Sigmoid colon (tissue), 7 donors: Measurements from ENCODE around the gene CRYBG3. TPM values are rescaled to one million over a fixed set of nuclear protein-coding genes. Genes with fewer than 3 reads are reported as not detected.

Experiments used
- DNase-seq: peaks from one replicate; pipeline ENCODE4 v3.0.0-alpha.2; 2019
- H3K27ac ChIP-seq, 4 donors: fragments of 200-600 bp; sonication (generic); one replicate each; pipeline ENCODE4 v1.5.1; 2016 to 2019; ENCODE audit warnings: mild to moderate bottlenecking in 1 of 4
- H3K27me3 ChIP-seq, 3 donors: fragments of 200-600 bp; sonication (generic); one replicate each; pipeline ENCODE4 v1.5.1; 2019; ENCODE audit warnings: mild to moderate bottlenecking in 1 of 3
- H3K36me3 ChIP-seq, 4 donors: fragments of 200-600 bp; sonication (generic); one replicate each; pipeline ENCODE4 v1.5.1; 2016 to 2019
- H3K4me1 ChIP-seq, 4 donors: fragments of 200-600 bp; sonication (generic); one replicate each; pipeline ENCODE4 v1.5.1; 2017 to 2019
- H3K4me3 ChIP-seq, 4 donors: fragments of 200-600 bp; sonication (generic); one replicate each; pipeline ENCODE4 v1.5.1; 2017 to 2019; ENCODE audit warnings: mild to moderate bottlenecking in 2 of 4, moderate library complexity in 1 of 4
- H3K9me3 ChIP-seq, 4 donors: fragments of 200-600 bp in 3 of 4; sonication (generic) in 3 of 4; one replicate each; pipeline versions ENCODE4 v1.5.1 to v1.6.1; 2013 to 2019
- EP300 ChIP-seq, 4 donors: sonication (generic); formaldehyde crosslinking; IDR thresholded peaks; one replicate each; pipeline ENCODE4 v1.6.1; 2017; ENCODE audit warnings: antibody characterized with exemption in 4 of 4
- POLR2A ChIP-seq, 2 donors: fragments of 450-650 bp; IDR thresholded peaks; one replicate each; pipeline ENCODE4 v1.6.1; 2016; ENCODE audit warnings: antibody characterized with exemption in 2 of 2, mild to moderate bottlenecking in 2 of 2, moderate library complexity in 2 of 2
- POLR2AphosphoS5 ChIP-seq, 4 donors: sonication (generic); formaldehyde crosslinking; IDR thresholded peaks; one replicate each; pipeline ENCODE4 v1.6.1; 2017; ENCODE audit warnings: antibody characterized with exemption in 4 of 4
- WGBS, 2 donors: extraction: QIAGEN DNeasy Blood & Tissue Kit; methylation state at CpG; one replicate each; pipeline ENCODE4 v1.1.7; 2013; 5-methylcytosine and 5-hydroxymethylcytosine counted together
- intact Hi-C: fragments of 100-400 bp; cut with DNase I; formaldehyde crosslinking; loops from one replicate; pipeline ENCODE4 v1.15.1; 2023
- polyA plus RNA-seq, 3 donors: library from polyadenylated mRNA; stranded (reverse); fragments of 200-250 nt; gene quantifications; one replicate each; pipeline ENCODE4 v1.2.3, GENCODE V29; 2013
- total RNA-seq, 4 donors: library from RNA; depleted of rRNA; stranded (reverse); fragments of >200 nt; gene quantifications; one replicate each; pipeline ENCODE4 v1.1.0, GENCODE V29; 2016
- TF ChIP-seq, protein P1 (sequence below), 4 experiments: fragments of 450-650 bp in 3 of 4; fragments of 200-600 bp in 1 of 4; IDR thresholded peaks; one replicate each; pipeline ENCODE4 v1.5.1; 2016 to 2019; ENCODE audit warnings: antibody characterized with exemption in 4 of 4, mild to moderate bottlenecking in 3 of 4, moderate library complexity in 2 of 4
- donor health status: healthy with polysubstance abuse.
- donor health status: Bipolar disorder and iron deficiency.
- donor health status: healthy.

The CRYBG3 gene
- total and polyA plus RNA-seq, 7 donors: 3.0 to 60.2 (median 37.8) TPM

DNA sequence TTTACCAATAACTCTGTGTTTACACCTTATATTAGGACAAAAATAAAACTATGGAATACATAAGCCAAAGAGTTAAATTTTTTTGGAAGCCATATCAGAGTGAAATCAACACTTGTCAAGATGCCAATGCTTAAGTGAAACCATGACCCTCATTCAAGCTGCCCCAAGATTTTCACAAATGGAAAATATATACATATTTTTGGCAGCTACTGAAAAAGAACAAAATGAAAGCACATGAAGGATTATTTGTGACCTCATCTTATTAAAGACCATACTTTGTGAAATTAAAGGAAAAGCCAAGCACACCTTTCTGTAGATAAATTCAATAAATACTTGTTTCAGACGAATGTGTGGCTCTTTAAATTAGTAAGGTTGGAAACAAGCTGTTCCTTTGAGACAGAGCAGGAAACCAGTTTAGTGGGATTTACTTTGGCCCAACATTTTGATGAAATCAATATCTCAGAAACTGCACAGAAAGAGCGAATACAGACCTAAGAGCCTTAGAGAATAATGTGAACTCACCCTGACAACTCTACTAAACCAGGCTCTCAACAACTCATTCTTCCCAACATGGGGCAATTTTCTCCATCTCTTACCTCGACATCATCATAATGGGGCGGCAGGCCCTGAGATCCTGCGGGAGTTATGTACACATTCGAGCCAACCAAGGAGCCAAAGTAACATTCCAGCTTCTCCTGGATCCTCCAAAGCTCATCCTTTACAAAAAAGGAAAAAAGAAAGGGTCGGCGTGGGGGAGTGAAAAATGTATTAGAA, 139.4 kb downstream of the CRYBG3 start:
- no peak for DNase-seq
- Histone ChIP-seq H3K27ac (no peak overlapping the region), H3K4me3 (no peak overlapping the region), H3K9me3 (no peaks in the 10 kb centered on the region), H3K36me3 (peaks cover 0 to 8% (median 0%) of the 10 kb centered on the region in 4 donors), H3K4me1 (peaks cover 0 to 29% (median 19%) of the 10 kb centered on the region in 4 donors), H3K27me3 (no peaks in the 10 kb centered on the region)
- TF ChIP-seq POLR2A (IDR thresholded peaks at IDR 0.05) (no peak), EP300 (IDR thresholded peaks at IDR 0.05) (no peak), POLR2AphosphoS5 (IDR thresholded peaks at IDR 0.05) (no peak)
- TF ChIP-seq, protein P1, sequence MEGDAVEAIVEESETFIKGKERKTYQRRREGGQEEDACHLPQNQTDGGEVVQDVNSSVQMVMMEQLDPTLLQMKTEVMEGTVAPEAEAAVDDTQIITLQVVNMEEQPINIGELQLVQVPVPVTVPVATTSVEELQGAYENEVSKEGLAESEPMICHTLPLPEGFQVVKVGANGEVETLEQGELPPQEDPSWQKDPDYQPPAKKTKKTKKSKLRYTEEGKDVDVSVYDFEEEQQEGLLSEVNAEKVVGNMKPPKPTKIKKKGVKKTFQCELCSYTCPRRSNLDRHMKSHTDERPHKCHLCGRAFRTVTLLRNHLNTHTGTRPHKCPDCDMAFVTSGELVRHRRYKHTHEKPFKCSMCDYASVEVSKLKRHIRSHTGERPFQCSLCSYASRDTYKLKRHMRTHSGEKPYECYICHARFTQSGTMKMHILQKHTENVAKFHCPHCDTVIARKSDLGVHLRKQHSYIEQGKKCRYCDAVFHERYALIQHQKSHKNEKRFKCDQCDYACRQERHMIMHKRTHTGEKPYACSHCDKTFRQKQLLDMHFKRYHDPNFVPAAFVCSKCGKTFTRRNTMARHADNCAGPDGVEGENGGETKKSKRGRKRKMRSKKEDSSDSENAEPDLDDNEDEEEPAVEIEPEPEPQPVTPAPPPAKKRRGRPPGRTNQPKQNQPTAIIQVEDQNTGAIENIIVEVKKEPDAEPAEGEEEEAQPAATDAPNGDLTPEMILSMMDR (IDR thresholded peaks at IDR 0.05): no peak
- 91 to 96% methylated on average over 8 of the region's 8 CpGs for WGBS, 2 donors
- intact Hi-C loops: no loop called here

DNA sequence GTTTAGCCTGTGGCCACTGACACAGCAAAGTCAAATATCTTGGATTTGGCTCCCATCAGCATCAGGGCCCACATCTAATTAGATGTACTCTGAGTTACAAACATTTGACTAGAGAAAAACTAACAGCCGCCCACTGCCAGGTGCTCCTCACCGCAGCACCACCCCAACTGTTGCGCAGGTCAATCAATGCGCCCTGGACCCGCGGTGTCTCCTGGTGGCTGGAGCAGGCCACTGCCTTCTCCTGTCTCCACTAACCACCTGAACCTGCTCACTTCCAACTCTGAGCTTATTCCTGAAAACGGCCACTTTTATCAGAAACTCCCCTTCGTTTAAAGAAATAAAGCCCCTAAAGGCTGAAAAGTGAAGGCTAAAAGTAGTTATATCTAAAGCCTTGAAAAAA, 146.2 kb downstream of the CRYBG3 start:
- H3K4me3 ChIP-seq: no peak overlapping the region
- peaks cover 0 to 44% (median 25%) of the 10 kb centered on the region in 4 donors for H3K4me1 ChIP-seq
- H3K9me3 ChIP-seq: no peaks in the 10 kb centered on the region
- TF ChIP-seq POLR2A (IDR thresholded peaks at IDR 0.05) (no peak), POLR2AphosphoS5 (IDR thresholded peaks at IDR 0.05) (no peak), EP300 (IDR thresholded peaks at IDR 0.05) (no peak)
- TF ChIP-seq, protein P1 (IDR thresholded peaks at IDR 0.05): no peak
- WGBS, 2 donors: 91 to 96% methylated on average over 8 of the region's 8 CpGs
- H3K27me3 ChIP-seq: no peaks in the 10 kb centered on the region
- intact Hi-C loops: no loop called here
- H3K27ac ChIP-seq: no peak overlapping the region
- H3K36me3 ChIP-seq: peaks cover 0 to 10% (median 0%) of the 10 kb centered on the region in 4 donors
- no peak for DNase-seq

GRCh38 chr3:97968376-97968775, 146.6 kb downstream of the CRYBG3 start:
- H3K4me3 ChIP-seq: no peak overlapping the region
- 73 to 87% methylated on average over 1 of the region's 1 CpG for WGBS, 2 donors
- no peak for DNase-seq
- H3K27ac ChIP-seq: no peak overlapping the region
- TF ChIP-seq POLR2AphosphoS5 (IDR thresholded peaks at IDR 0.05) (no peak), POLR2A (IDR thresholded peaks at IDR 0.05) (no peak), EP300 (IDR thresholded peaks at IDR 0.05) (no peak)
- TF ChIP-seq, protein P1 (IDR thresholded peaks at IDR 0.05): no peak
- H3K36me3 ChIP-seq: peaks cover 0 to 10% (median 0%) of the 10 kb centered on the region in 4 donors
- H3K4me1 ChIP-seq: peaks cover 0 to 46% (median 26%) of the 10 kb centered on the region in 4 donors
- no peaks in the 10 kb centered on the region for H3K9me3 ChIP-seq
- intact Hi-C loops: no loop called here
- no peaks in the 10 kb centered on the region for H3K27me3 ChIP-seq

DNA sequence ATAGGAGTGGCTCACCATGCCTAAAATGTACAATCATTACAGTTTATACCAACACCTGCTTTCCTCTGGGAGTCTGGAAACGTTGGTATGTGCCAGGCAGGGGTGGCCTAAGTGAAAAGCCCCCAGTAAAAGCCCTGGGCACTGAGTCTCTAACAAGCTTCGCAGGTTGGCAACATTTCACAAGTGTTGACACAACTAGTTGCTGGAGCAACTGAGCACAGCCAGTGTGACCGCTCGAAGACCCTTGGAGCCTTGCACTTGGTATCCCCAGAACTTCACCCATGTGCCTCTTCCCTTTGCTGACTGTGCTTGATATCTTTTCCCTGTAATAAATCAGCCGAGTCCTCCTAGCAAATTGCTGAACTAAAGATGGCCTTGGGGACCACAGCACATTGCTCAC, 147.7 kb downstream of the CRYBG3 start:
- WGBS, 2 donors: 74 to 88% methylated on average over 5 of the region's 5 CpGs
- Histone ChIP-seq H3K27ac (no peak overlapping the region), H3K9me3 (no peaks in the 10 kb centered on the region), H3K4me1 (peaks cover 0 to 46% (median 22%) of the 10 kb centered on the region in 4 donors), H3K4me3 (no peak overlapping the region), H3K36me3 (peaks cover 0 to 10% (median 0%) of the 10 kb centered on the region in 4 donors), H3K27me3 (no peaks in the 10 kb centered on the region)
- no peak for DNase-seq
- intact Hi-C loops: no loop called here
- TF ChIP-seq POLR2A (IDR thresholded peaks at IDR 0.05): no peak
- TF ChIP-seq, protein P1 (IDR thresholded peaks at IDR 0.05): no peak
- TF ChIP-seq EP300 (IDR thresholded peaks at IDR 0.05): no peak
- no peak for TF ChIP-seq POLR2AphosphoS5 (IDR thresholded peaks at IDR 0.05)
